HK-2 (cell line): Measurements from ENCODE around the gene TANGO2.
A peak's percentile ranks its signal among the peaks of the same experiment; 100 is the strongest.

Experiments used
- DNase-seq: peaks from one replicate; pipeline ENCODE4 v3.0.0-alpha.2; 2018; ENCODE audit not compliant: unreplicated experiment

TANGO2 gene

DNA sequence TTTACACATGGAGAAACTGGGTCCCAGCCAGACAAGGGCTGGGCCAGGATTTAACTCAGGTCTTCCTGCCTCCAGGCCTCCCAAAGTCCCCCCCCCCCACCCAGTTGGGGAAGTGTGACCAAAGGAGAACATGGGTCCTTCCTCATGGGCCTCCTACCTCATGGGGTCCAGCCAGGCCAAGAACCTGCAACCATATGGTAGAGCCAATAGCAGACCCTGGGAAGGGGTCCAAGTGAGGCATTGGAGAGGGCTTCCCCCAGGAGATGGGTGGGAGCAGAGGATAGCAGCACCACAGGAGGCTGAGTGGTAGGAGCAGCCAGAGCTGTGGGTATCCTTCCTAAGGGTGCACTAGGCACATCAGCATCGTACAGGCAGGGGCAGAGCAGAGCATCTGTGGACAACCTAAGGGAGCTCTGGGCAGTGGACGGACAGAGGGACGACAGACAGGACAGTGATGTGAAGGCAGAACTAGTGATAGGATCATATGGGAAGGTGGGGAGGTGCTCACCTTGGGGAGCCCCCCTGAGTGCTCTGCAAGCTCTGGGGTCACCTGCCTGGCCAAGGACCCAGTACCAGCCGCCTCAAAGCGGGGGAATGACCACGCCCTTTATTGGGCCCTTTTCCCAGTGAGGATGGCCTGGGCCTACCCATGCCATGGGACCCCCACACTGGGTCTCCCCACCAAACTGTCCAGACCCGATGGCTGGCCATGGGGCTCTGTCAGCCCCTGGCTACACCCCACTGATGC, 8.7 kb upstream of the TANGO2 start:
- DNase-seq, result no peak

DNA sequence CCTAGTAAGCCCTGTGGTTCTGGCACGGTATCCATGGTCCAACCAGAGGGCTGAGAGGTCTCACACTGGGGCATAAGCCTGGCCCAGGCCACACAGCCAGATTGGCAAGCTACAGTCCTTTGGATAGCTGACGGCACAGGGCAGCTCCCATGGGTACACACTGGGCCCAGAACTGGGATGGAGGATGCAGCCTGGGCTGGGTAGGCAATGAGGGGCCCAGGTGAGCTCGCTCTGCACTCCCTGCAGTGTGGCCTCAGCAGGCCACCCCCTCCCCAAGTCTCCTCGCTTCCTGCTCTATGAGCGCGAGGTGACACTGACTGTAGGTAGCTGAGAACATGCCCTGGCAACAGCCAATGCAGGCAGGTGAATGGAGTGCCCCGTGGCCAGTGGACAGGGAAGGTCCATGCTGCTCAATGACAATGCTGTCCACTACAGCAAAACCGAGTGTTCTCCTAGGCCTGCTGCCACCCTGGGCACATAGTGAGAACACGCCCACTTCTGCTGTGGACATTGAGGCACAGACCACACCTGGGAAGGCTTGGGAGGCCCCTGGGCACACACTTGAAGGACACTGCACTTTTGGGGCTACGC, 8.1 kb upstream of the TANGO2 start:
- no peak for DNase-seq

DNA sequence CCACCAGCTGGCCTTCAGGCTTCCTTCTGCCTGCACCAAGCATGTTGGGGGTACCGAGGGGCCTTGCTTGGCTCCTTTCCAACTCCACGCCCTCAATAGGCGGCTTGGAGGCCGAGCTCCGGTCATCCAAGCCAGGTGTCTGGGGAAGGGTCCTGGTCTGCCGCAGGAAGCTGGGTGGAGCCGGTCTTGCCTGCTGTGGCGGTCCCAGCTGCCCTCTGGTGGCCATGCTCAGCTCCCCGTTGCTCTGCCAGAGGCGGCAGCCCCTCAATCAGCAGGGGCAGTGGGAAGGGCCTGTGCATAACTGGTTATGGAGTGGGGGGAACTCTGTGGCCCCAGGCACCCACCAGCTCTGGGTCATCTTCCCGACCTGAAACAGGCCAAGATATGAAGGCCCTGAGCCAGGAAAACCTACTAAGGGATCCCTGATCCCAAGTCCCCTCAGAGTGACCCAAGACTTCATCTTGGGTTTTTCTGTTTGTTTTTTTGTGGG, 7.5 kb upstream of the TANGO2 start:
- no peak for DNase-seq

DNA sequence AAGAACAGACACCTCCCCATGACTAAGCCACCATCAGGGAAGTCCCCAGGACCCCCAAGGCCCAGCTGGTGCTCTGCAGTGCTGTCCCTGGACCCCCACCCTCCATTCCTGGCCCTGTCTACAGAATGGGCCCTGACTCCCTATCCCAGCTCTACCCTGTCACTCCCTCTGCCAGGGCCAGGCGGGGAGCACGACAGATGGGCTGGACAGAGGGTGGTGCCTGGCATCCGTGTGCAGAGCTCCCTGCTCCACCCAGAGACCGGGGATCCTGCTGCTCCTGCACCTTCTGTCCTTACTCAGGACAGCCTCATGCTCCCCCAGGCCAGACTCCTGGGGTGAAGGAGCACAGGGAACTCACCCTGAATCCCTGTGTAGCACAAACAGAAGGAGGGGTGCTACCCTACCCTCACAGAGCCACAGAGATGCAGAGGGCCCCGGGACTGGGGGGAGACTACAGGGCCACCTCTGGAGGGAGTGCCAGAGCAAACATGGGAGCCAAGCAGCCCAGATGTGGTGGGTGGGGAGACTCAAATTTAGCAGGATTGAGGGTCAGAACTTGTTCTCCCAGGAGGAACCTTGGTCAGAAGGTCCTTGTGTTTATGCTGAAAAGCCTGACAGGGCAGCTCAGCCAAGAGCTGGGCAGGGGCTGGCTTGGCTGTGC, 6.3 kb upstream of the TANGO2 start:
- no peak for DNase-seq

DNA sequence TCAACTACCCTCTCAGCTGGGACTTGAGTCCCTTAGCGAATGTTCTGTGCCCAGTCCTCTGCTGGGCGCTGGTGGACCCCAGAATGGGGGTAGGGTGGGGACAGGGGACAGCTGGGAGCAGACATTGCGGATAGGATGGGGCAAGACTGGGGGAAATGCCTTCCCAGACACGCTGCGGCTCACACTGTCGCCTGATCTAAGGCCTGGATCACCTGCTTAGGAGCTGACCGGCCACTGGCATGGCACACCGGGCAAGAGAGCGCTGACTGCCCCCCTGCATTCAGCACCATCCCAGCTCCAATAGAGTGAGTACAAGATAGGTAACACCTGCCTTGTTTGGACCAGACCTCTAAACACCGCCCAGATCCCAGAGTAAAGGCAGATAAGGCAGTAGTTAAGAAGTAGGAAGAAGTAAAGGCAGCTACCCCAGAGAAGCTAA, 5.7 kb upstream of the TANGO2 start:
- DNase-seq, result no peak

DNA sequence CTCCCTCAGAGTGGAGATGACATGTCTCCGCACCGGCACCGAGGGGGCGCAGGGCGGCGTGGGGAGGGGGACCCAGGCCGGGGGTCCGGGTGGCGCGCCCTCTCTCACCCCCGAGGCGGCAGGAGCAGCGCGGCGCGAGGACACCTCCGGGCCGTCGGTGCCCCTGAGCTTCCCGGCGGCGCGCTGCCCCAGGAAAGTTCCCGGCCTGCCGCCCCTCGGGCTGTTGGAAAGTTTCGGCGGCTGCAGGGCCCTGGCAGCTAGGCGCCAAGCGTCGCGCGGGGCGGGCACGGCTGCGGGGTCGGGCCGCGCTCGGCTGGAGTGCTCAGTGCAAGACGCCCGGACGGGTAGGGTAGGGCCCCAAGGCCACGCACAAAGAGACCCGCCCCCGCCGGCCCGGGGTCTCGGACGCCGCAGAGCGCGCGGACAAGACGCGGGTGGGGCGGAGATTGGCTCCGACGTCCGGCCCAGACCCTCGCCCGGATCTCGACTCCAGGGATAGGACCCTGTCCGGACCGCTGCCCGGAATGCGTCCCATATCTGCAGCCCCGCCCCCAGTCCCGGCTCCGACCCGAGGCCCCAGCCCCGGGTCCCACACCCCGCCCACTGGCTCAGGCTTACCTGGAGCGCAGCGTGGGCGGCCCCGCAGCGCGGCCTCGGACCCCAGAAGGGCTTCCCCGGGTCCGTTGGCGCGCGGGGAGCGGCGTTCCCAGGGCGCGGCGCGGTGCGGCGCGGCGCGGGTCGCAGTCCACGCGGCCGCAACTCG, 4.8 kb upstream of the TANGO2 start:
- DNase-seq, result no peak

DNA sequence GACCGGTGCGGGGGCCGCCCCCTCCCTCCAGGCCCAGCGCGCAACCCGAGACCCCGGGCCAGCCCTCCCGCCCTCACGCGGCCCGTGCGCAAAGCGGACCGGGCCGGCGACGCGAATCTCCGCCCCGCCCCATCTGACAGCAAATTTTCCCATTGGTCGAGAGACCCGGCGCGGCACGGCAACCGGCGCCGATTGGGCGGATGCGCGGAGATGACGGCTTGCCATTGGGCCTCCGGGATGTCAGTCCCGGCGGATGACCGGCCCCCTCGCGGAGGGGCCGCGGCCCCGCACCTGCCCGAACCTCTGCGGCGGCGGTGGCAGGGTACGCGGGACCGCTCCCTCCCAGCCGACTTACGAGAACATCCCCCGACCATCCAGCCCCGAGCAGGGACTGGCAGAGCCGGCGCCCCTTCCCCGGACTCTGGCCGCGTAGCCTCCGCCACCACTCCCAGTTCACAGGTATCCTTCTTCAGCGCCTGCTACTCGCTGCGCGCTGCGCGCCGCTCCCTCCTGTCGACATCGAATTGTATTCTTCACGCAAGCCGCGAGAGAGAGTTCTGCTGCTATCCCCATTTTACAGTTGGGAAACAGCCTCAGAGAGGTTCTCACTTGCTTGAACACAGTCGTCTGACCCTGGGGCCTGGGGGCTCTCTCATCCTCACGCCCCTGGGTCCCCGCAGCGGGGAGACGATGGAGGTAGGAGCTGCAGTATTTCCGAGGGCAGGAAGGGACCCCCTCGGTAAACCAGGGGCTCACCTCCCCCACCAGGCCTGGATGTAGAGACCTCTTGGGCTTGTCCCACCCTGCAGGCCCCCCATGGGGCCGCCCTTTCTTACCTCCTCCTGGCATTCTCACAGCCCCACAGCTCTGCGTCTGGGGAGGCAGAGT, 3.9 kb upstream of the TANGO2 start, which contains the start of gene ARVCF:
TSS of gene ARVCF (minus strand) at position 90 of the 888 bp plus-strand sequence. CDS start 26,029 bp downstream, outside the sequence.
- DNase-seq, result peak; percentile 90

DNA sequence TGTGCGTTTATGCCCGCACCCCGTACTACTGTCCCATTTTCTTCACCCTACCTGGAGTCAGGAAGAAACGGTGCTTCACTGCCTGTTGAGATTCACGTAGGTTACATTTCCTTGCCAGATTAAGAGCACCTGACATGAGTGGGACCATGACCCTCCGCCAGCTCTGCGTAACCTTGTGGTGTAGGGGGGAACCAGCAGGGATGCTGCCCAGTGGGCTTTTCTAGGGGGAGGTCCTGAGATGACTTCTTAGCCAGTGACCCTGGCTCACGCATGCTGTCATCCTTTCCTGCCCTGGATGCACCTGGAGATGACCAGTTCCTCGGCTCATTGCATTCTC, 3.3 kb upstream of the TANGO2 start:
- DNase-seq, result no peak

DNA sequence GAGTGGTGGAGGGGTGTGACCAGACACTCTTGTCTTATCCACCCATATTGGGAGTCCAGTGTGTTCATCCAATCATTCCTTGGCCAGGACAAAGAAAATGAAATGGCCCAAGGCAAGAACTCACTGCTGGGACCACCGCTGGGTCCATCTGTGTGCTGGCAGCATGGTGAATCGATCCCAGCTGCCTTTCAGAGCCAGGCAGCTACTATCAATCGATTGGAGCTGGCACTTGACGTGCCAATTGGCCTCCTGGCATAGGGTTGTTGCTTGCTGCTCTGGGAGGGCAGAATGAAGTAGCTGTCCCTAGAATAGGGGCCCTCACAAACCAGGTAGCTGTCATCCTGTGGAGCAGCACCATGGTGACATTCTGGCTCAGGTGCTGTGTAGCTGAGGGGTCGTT, 2.9 kb upstream of the TANGO2 start:
- DNase-seq, result no peak

DNA sequence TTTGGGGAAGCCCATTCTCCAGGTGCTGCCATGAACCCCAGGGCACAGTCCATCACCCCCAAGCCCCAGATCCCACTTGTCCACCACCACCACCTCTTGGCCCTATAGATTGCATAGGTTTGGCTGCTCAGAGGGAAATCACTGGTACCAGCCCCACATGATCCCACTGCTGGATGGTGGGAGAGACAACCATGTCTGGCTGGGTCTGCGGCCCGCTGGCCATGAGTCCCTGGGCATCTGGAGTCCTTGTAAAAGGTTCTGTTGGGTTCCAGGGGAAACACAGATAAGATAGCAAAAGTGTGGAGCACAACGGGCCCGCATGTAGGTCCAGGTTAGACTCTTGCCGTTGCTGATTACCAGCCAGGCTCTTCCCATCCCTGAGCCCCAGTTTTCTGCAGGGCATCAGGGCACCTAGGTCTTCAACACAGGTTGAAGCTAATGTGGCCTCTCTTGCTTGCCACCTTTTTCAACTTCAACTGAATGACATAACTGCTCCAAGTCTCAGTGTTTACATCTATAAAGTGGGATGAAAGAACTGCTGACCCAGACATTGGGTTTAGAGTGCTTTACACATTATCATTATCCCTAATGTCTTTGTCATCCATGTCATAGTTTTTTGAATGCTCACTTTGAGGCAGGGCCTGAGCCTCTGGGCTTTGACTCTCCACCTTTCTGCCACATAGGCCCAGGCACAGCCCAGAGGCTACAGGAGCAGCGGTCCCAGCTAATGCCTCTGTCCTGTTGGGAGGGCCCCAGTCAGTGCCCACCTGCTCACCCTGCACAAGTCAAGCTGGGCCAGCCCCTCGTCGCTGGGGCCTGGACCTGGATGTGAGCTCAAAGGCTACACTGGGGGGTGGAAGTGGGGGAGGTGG, 1.0 kb upstream of the TANGO2 start:
- no peak for DNase-seq

DNA sequence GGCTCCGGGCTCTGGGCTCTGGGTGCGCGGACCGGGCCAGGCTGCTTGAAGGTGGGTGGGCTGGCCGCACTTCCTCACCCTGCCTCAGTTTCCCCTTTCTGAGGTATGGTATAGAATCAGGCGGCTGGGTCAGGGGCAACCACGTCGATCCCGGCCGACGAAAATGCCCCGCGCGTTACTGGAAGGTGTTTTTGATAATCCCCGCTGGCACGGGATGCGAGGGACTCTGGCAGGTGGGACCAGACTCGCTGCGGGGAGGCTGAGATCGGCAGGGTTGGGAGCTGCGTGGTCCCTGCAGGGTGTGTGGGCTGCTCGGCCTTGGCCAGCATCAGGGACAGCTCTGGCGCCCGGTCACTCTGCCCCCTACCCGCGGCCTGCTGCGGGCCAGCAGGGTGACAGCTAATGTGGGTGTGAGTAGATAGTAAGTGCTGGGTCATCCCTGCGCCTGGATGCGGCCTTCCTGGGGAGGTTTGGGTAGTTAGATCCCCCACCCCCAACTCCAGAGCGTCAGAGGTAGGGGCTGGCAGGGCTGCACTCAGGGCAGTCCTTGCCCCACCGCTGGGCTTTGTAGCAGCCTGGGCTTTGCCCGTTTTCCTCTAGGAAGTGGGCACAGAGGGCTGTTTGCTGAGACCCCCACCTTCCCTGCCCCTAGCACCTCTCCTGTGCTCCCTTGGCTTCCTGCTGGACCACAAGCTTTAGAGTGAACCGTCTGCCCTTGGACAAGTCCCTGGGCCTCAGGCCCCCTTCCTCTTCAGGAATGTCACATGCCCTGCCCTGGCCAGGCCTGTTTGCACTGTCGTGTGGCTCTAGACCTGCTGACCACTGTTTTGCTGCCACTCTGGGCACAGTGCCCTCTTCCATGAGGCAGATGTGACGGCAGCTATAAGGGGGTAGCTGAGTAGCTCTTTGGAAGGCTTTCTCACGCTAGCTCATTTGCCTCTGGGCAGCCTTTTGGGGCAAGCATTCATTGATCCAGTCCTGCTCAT, 579 bp downstream of the TANGO2 start:
- peak; percentile 22 for DNase-seq

DNA sequence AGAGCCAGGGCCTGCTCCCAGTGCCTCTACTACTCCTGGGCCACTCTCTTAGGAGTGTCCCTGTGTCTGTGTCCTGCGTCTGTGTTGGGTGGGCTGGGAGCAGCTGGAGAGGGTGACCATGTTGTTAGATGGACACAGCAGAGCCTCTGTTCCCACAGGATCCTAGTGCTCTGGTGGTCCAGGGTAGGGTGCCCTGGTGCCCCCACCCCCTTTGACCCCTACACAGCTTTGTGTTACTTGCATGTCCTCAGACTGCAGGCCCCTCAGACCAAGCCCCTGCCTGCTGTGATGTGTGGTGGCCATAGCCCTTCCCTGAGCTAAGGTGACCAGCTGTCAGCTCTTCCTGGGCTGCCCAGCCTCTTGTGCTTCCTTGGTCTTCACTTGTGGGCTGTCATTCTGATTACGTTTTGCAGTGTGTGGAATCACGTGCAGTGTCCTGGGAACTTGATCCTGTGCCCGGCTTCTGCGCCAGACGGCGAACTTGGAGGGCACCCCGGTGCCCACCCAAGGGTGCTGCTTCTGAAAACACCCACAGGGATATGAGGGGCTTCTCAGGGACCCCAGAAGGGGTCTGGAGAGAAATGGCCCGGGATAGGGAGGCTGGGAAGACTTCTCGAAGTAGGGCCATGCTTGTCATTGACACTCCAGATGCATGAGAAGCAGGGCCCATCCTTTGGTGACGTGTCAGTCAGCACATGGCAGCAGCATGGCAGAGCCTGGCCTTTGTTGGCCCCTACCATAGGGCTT, 1.5 kb downstream of the TANGO2 start:
- DNase-seq, result no peak

DNA sequence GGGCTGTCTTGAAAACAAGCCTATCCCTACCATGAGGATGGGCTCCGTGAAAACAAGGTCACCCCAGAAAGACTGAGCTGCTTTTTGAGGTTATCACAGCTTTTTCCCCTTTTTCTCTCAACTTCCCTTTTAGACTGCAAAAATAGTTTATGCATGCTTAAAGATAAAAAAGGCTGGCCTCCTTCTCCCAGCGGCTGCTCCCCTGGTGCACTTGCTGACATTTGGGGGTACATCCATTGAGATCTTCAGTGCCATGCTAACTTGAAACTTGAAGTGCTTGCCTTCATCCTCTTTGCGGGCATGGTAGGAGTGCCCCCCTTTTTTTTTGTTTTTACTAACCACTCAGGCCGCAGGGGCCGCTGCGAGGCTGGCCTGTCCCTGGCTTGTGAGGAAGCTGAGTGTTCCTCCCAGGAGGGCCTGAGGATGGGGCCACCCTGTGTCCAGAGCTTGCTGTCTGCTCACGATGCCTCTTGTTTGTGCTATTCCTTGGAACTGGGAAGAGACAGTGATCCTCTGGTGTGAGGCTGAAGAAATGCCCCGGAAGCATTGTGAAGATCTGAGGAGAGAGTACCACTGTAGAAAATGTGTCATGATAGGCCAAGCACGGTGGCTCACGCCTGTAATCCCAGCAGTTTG, 2.2 kb downstream of the TANGO2 start:
- no peak for DNase-seq

DNA sequence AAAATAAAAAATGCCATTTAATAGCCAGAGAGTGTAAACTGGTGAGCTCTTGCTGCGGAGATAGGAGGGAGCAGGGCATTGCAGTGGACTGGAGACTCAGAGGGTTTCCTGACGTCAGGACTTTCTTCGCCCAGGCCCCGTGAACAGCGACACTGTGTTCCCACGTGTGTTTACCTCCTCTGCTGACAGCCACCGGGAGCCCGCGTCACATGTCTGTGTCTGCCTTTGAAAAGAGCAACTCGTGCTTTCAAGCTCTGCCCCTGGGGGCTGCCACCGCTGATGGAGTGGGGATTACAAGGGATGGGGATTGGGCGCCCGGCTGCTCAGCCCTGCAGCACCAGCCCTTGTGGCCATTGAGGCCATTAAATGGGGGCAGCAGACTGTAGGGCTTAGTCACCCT, 3.3 kb downstream of the TANGO2 start:
- no peak for DNase-seq

DNA sequence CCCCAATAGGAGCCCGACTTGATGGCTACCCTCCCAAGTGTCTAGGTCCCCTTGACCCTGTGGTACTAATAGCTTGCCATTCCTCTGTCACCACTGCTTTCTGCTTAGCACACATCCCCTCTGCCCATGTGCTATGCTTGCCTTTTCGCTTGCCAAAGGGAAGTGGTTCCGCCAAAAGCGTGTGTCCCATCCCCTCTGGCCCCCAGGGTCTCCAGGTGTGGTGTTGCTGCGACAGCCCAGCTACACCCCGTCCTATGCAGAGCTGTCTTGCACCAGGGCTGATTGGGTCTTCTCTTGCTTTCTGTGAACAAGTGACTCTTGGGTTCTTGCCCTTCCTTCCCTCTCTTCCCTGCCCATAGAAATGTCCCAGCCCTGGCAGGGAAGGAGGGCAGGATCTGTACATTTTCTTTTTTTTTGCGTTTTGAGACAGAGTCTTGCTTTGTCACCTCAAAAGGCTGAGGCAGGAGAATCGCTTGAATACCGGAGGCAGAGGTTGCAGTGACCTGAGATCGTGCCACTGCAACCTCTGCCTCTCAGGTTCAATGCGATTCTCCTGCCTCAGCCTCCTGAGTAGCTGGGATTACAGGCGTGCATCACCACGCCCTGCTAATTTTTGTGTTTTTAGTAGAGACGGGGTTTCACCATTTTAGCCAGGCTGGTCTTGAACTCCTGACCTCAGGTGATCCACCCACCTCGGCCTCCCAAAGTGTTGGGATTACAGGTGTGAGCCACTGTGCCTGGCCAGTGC, 3.9 kb downstream of the TANGO2 start:
- DNase-seq, result no peak

DNA sequence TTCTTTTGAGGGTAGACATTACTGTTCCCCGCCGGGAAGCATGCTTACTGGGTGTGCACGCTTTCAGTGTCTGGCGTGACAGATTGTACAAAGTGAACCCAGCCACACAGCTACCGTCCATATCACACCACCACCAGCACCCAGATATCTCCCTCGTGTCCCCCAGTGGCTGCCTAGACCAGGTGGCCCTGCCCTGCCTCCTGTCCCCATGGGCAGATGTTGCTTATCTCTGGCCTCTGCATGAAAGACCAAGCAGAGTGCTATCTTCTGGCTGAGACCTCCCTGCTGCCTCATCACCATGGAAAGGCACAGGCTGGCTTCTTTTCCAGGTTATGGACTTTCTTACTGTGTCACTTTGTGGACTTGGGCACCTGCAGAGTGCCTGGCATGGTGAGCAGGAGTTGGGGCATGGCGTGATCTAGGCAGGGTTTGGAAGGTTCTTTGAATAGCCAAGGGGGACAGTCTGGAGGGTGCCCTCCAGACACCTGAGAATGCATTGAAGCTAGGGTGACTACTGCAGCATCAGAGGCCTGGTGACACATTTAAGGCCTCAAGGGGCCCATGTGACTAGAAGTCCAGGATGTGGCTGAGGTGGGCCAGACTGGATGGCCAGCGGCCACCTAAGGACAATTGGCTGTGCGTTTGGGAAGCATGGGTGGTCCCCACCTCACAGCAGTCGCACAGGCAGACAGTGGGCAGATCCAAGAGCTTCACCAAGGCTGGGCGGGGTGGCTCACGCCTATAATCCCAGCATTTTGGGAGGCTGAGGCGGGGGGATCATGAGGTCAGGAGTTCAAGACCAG, 4.7 kb downstream of the TANGO2 start:
- no peak for DNase-seq
